ENCODE data around the gene CXCL3.

The CXCL3 gene

GRCh38 chr4:74038086-74038424, 434 bp downstream of the CXCL3 start:
- no peak for ATAC-seq
- H3K27ac Mint-ChIP-seq = peak overlapping the region in 1 of 2 donors; percentile 64

GRCh38 chr4:74037076-74037955, 1.2 kb downstream of the CXCL3 start:
- DNase-seq = no peak
- Mint-ChIP-seq H3K4me3 (peak overlapping the region in 1 of 2 donors; percentile 81), H3K27me3 (peaks cover 74% of the 10 kb centered on the region), H3K4me1 (peaks cover 14% of the 10 kb centered on the region), H3K27ac (no peak overlapping the region), H3K9me3 (no peaks in the 10 kb centered on the region)
- ATAC-seq = no peak

More at GRCh38 chr4:74038086-74038424, 434 bp downstream of the CXCL3 start:
- Mint-ChIP-seq H3K27me3 (peaks cover 75% of the 10 kb centered on the region), H3K9me3 (no peaks in the 10 kb centered on the region), H3K4me1 (peaks cover 14% of the 10 kb centered on the region), H3K4me3 (peak overlapping the region; percentile 80 to 81)
- no peak for DNase-seq

- no peak for DNase-seq
Observed at GRCh38 chr4:74033739-74034138, 4.8 kb downstream of the CXCL3 start.

GRCh38 chr4:74032064-74032463, 6.4 kb downstream of the CXCL3 start:
- no peaks in the 10 kb centered on the region for H3K4me1 Mint-ChIP-seq
- H3K27me3 Mint-ChIP-seq = peaks cover 22% of the 10 kb centered on the region
- H3K27ac Mint-ChIP-seq = no peak overlapping the region
- H3K9me3 Mint-ChIP-seq = peaks cover 5 to 9% of the 10 kb centered on the region in 2 donors
- no peak overlapping the region for H3K4me3 Mint-ChIP-seq
- ATAC-seq (no peak), DNase-seq (no peak)

More at GRCh38 chr4:74033739-74034138, 4.8 kb downstream of the CXCL3 start:
- H3K4me3 Mint-ChIP-seq = no peak overlapping the region
- peaks cover 38% of the 10 kb centered on the region for H3K27me3 Mint-ChIP-seq
- peaks cover 6% of the 10 kb centered on the region for H3K4me1 Mint-ChIP-seq
- no peak overlapping the region for H3K27ac Mint-ChIP-seq
- H3K9me3 Mint-ChIP-seq = peaks cover 0 to 3% of the 10 kb centered on the region in 2 donors
- no peak for ATAC-seq

GRCh38 chr4:74031576-74031975, 6.9 kb downstream of the CXCL3 start:
- peaks cover 5 to 9% of the 10 kb centered on the region in 2 donors for H3K9me3 Mint-ChIP-seq

GRCh38 chr4:74030285-74030684, 8.2 kb downstream of the CXCL3 start:
- Mint-ChIP-seq H3K9me3 (peaks cover 5 to 9% of the 10 kb centered on the region in 2 donors), H3K27ac (no peak overlapping the region), H3K4me1 (no peaks in the 10 kb centered on the region), H3K4me3 (no peak overlapping the region), H3K27me3 (peaks cover 9% of the 10 kb centered on the region)
- no peak for ATAC-seq
- DNase-seq = no peak

More at GRCh38 chr4:74031576-74031975, 6.9 kb downstream of the CXCL3 start:
- Mint-ChIP-seq H3K4me1 (no peaks in the 10 kb centered on the region), H3K27me3 (peaks cover 20% of the 10 kb centered on the region), H3K27ac (no peak overlapping the region), H3K4me3 (no peak overlapping the region)
- no peak for ATAC-seq
- no peak for DNase-seq

- no peak overlapping the region for H3K27ac Mint-ChIP-seq
- no peak for DNase-seq
- no peak overlapping the region for H3K4me3 Mint-ChIP-seq
- ATAC-seq = no peak
- peaks cover 7% of the 10 kb centered on the region for H3K27me3 Mint-ChIP-seq
- peaks cover 5 to 9% of the 10 kb centered on the region in 2 donors for H3K9me3 Mint-ChIP-seq
- H3K4me1 Mint-ChIP-seq = no peaks in the 10 kb centered on the region
Observed at GRCh38 chr4:74028504-74028903, 10.0 kb downstream of the CXCL3 start.

GRCh38 chr4:74023709-74024108, 14.8 kb downstream of the CXCL3 start:
- no peaks in the 10 kb centered on the region for H3K4me1 Mint-ChIP-seq
- peaks cover 5 to 6% of the 10 kb centered on the region in 2 donors for H3K9me3 Mint-ChIP-seq
- H3K27ac Mint-ChIP-seq = no peak overlapping the region
- H3K4me3 Mint-ChIP-seq = no peak overlapping the region
- H3K27me3 Mint-ChIP-seq = no peaks in the 10 kb centered on the region
- ATAC-seq (no peak), DNase-seq (no peak)

GRCh38 chr4:74021601-74022000, 16.9 kb downstream of the CXCL3 start:
- H3K9me3 Mint-ChIP-seq = no peaks in the 10 kb centered on the region
- no peak for DNase-seq
- H3K4me1 Mint-ChIP-seq = peaks cover 11% of the 10 kb centered on the region
- H3K27me3 Mint-ChIP-seq = no peaks in the 10 kb centered on the region
- no peak for ATAC-seq
- H3K4me3 Mint-ChIP-seq = no peak overlapping the region
- H3K27ac Mint-ChIP-seq = no peak overlapping the region

- H3K4me1 Mint-ChIP-seq = peaks cover 25% of the 10 kb centered on the region
- H3K4me3 Mint-ChIP-seq = no peak overlapping the region
- DNase-seq (no peak), ATAC-seq (peak; percentile 49)
- H3K27me3 Mint-ChIP-seq = no peaks in the 10 kb centered on the region
- H3K9me3 Mint-ChIP-seq = no peaks in the 10 kb centered on the region
- no peak overlapping the region for H3K27ac Mint-ChIP-seq
Observed at GRCh38 chr4:74018771-74019170, 19.7 kb downstream of the CXCL3 start.

GRCh38 chr4:74018116-74018515, 20.4 kb downstream of the CXCL3 start:
- ATAC-seq = no peak
- H3K9me3 Mint-ChIP-seq = no peaks in the 10 kb centered on the region
- no peak for DNase-seq
- H3K4me3 Mint-ChIP-seq = no peak overlapping the region
- H3K27ac Mint-ChIP-seq = no peak overlapping the region
- no peaks in the 10 kb centered on the region for H3K27me3 Mint-ChIP-seq
- H3K4me1 Mint-ChIP-seq = peaks cover 25% of the 10 kb centered on the region

GRCh38 chr4:74016068-74016467, 22.4 kb downstream of the CXCL3 start:
- H3K4me1 Mint-ChIP-seq = peaks cover 25% of the 10 kb centered on the region
- no peak overlapping the region for H3K4me3 Mint-ChIP-seq
- H3K9me3 Mint-ChIP-seq = no peaks in the 10 kb centered on the region
- DNase-seq (no peak), ATAC-seq (peak; percentile 79)
- H3K27ac Mint-ChIP-seq = peak overlapping the region; percentile 8 to 58
- no peaks in the 10 kb centered on the region for H3K27me3 Mint-ChIP-seq

GRCh38 chr4:74015126-74015780, 23.2 kb downstream of the CXCL3 start:
- Mint-ChIP-seq H3K27ac (peak overlapping the region; percentile 8 to 40), H3K4me3 (no peak overlapping the region), H3K9me3 (no peaks in the 10 kb centered on the region), H3K4me1 (peaks cover 25% of the 10 kb centered on the region), H3K27me3 (no peaks in the 10 kb centered on the region)
- ATAC-seq (peak; percentile 46), DNase-seq (no peak)

GRCh38 chr4:74014332-74014731, 24.2 kb downstream of the CXCL3 start:
- no peak overlapping the region for H3K4me3 Mint-ChIP-seq
- DNase-seq = no peak
- H3K27me3 Mint-ChIP-seq = no peaks in the 10 kb centered on the region
- H3K27ac Mint-ChIP-seq = no peak overlapping the region
- peaks cover 25% of the 10 kb centered on the region for H3K4me1 Mint-ChIP-seq
- no peak for ATAC-seq
- no peaks in the 10 kb centered on the region for H3K9me3 Mint-ChIP-seq

- Mint-ChIP-seq H3K4me1 (peaks cover 25% of the 10 kb centered on the region), H3K27ac (peak overlapping the region in 1 of 2 donors; percentile 55), H3K27me3 (no peaks in the 10 kb centered on the region), H3K9me3 (no peaks in the 10 kb centered on the region), H3K4me3 (no peak overlapping the region)
- DNase-seq (no peak), ATAC-seq (no peak)
Observed at GRCh38 chr4:74013264-74013663, 25.2 kb downstream of the CXCL3 start.

- peaks cover 19% of the 10 kb centered on the region for H3K4me1 Mint-ChIP-seq
- no peak overlapping the region for H3K27ac Mint-ChIP-seq
- no peaks in the 10 kb centered on the region for H3K9me3 Mint-ChIP-seq
- ATAC-seq (no peak), DNase-seq (no peak)
- H3K4me3 Mint-ChIP-seq = no peak overlapping the region
- H3K27me3 Mint-ChIP-seq = no peaks in the 10 kb centered on the region
Observed at GRCh38 chr4:74012130-74012529, 26.4 kb downstream of the CXCL3 start.

All from stimulated activated naive CD8-positive, alpha-beta T cell treated with anti-CD3 and anti-CD28 coated beads, Interleukin-15, amount 100 ng/mL, for 72 hours (primary cell).